ENCODE data around the gene TSPO. TPM values are rescaled to one million over a fixed set of nuclear protein-coding genes. Genes with fewer than 3 reads are reported as not detected.

Gene TSPO
- total and polyA plus RNA-seq, 9 of the 15 experiments (the other 6 are each of a cell fraction or from before 2014, with no cell fraction given) = 4.9 to 126 (median 25.3) TPM

DNA sequence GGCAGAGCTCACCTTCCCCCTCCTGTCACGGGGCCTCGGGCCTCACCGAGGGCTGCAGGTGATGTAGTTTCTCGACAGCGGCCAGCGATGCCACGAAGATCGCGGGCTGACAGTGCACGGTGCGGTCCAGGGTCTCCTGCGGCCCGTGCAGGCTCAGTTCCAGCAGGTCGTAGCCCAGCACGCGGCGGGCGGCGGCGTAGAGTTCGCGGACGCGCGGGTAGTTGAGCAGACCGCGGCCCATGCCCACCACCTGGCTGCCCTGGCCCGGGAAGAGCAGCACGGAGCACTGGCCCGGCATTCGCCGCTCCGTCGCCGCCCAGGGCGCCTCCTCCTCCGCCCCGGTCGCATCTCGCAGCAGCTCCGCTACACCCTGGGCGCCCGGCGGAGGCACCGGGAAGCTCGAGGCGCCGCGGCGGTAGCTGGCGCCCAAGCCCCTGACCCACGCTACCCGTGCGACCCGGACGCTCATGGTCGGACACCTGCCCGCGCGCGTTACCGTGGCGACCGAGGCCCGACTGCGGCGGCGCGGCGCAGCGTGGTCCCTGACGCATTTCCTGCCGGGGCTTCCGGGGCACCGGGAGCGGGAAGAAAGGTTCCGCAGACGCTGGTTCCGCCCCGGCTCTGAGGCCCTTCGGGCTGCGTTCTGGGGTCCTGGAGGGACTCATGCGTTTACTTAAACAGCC, 8.3 kb upstream of the TSPO start, which contains the start of gene MCAT (continued):
- TF ChIP-seq, protein P1, sequence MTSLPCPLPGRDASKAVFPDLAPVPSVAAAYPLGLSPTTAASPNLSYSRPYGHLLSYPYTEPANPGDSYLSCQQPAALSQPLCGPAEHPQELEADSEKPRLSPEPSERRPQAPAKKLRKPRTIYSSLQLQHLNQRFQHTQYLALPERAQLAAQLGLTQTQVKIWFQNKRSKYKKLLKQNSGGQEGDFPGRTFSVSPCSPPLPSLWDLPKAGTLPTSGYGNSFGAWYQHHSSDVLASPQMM (CRISPR knock-in tag; IDR thresholded peaks at IDR 0.05) = no peak
- TF ChIP-seq HMG20A (CRISPR knock-in tag; conservative IDR thresholded peaks at IDR 0.05) (no peak), JUN (IDR thresholded peaks at IDR 0.05; ENCODE audit: borderline replicate concordance, low read depth, low read length) (no peak), JUN (CRISPR knock-in tag; IDR thresholded peaks at IDR 0.05; ENCODE audit: borderline replicate concordance) (no peak), GATAD2B (IDR thresholded peaks at IDR 0.05; ENCODE audit: borderline replicate concordance) (no peak), XRCC3 (IDR thresholded peaks at IDR 0.05) (no peak), CXXC5 (CRISPR knock-in tag; IDR thresholded peaks at IDR 0.05) (peak; percentile 95), KHSRP (IDR thresholded peaks at IDR 0.05) (no peak), PTRF (tag; IDR thresholded peaks at IDR 0.05) (no peak), ZNF347 (CRISPR knock-in tag; IDR thresholded peaks at IDR 0.05; ENCODE audit: low read depth) (no peak), PHF20 (IDR thresholded peaks at IDR 0.05; ENCODE audit: partially characterized antibody) (peak; percentile 82), KDM4B (IDR thresholded peaks at IDR 0.05; ENCODE audit: borderline replicate concordance in 2 of 2, low read depth in 1 of 2) (no peak), CBX5 (IDR thresholded peaks at IDR 0.05; ENCODE audit: borderline replicate concordance, low read depth) (no peak)
- TF ChIP-seq, protein P2, sequence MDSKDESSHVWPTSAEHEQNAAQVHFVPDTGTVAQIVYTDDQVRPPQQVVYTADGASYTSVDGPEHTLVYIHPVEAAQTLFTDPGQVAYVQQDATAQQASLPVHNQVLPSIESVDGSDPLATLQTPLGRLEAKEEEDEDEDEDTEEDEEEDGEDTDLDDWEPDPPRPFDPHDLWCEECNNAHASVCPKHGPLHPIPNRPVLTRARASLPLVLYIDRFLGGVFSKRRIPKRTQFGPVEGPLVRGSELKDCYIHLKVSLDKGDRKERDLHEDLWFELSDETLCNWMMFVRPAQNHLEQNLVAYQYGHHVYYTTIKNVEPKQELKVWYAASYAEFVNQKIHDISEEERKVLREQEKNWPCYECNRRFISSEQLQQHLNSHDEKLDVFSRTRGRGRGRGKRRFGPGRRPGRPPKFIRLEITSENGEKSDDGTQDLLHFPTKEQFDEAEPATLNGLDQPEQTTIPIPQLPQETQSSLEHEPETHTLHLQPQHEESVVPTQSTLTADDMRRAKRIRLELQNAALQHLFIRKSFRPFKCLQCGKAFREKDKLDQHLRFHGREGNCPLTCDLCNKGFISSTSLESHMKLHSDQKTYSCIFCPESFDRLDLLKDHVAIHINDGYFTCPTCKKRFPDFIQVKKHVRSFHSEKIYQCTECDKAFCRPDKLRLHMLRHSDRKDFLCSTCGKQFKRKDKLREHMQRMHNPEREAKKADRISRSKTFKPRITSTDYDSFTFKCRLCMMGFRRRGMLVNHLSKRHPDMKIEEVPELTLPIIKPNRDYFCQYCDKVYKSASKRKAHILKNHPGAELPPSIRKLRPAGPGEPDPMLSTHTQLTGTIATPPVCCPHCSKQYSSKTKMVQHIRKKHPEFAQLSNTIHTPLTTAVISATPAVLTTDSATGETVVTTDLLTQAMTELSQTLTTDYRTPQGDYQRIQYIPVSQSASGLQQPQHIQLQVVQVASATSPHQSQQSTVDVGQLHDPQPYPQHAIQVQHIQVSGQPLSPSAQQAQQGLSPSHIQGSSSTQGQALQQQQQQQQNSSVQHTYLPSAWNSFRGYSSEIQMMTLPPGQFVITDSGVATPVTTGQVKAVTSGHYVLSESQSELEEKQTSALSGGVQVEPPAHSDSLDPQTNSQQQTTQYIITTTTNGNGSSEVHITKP (IDR thresholded peaks at IDR 0.05; ENCODE audit: partially characterized antibody) = no peak
- TF ChIP-seq, protein P3, sequence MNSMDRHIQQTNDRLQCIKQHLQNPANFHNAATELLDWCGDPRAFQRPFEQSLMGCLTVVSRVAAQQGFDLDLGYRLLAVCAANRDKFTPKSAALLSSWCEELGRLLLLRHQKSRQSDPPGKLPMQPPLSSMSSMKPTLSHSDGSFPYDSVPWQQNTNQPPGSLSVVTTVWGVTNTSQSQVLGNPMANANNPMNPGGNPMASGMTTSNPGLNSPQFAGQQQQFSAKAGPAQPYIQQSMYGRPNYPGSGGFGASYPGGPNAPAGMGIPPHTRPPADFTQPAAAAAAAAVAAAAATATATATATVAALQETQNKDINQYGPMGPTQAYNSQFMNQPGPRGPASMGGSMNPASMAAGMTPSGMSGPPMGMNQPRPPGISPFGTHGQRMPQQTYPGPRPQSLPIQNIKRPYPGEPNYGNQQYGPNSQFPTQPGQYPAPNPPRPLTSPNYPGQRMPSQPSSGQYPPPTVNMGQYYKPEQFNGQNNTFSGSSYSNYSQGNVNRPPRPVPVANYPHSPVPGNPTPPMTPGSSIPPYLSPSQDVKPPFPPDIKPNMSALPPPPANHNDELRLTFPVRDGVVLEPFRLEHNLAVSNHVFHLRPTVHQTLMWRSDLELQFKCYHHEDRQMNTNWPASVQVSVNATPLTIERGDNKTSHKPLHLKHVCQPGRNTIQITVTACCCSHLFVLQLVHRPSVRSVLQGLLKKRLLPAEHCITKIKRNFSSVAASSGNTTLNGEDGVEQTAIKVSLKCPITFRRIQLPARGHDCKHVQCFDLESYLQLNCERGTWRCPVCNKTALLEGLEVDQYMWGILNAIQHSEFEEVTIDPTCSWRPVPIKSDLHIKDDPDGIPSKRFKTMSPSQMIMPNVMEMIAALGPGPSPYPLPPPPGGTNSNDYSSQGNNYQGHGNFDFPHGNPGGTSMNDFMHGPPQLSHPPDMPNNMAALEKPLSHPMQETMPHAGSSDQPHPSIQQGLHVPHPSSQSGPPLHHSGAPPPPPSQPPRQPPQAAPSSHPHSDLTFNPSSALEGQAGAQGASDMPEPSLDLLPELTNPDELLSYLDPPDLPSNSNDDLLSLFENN (IDR thresholded peaks at IDR 0.05; ENCODE audit: low read depth in 2 of 2, low read length in 2 of 2) = no peak; a peak in 1 of 4 replicates
- TF ChIP-seq, protein P4, sequence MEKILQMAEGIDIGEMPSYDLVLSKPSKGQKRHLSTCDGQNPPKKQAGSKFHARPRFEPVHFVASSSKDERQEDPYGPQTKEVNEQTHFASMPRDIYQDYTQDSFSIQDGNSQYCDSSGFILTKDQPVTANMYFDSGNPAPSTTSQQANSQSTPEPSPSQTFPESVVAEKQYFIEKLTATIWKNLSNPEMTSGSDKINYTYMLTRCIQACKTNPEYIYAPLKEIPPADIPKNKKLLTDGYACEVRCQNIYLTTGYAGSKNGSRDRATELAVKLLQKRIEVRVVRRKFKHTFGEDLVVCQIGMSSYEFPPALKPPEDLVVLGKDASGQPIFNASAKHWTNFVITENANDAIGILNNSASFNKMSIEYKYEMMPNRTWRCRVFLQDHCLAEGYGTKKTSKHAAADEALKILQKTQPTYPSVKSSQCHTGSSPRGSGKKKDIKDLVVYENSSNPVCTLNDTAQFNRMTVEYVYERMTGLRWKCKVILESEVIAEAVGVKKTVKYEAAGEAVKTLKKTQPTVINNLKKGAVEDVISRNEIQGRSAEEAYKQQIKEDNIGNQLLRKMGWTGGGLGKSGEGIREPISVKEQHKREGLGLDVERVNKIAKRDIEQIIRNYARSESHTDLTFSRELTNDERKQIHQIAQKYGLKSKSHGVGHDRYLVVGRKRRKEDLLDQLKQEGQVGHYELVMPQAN (IDR thresholded peaks at IDR 0.05; ENCODE audit: borderline replicate concordance) = 0 out of 2 replicates have a peak, but pooled peaks have one; percentile 49
